HUDEP-2 (cell line): ENCODE data around the gene MTA3.
"Not testable (repeated sequence)": the region's sequence is repeated elsewhere in the genome, so short reads cannot be mapped to it uniquely, and the experiment has no call there.

Experiments
- DNase-seq, 76 experiments: peaks; one replicate each; lab custom pipeline; 2025; ENCODE audit not compliant: unreplicated experiment in 76 of 76; lab: John Stamatoyannopoulos, UW

MTA3 gene

DNA sequence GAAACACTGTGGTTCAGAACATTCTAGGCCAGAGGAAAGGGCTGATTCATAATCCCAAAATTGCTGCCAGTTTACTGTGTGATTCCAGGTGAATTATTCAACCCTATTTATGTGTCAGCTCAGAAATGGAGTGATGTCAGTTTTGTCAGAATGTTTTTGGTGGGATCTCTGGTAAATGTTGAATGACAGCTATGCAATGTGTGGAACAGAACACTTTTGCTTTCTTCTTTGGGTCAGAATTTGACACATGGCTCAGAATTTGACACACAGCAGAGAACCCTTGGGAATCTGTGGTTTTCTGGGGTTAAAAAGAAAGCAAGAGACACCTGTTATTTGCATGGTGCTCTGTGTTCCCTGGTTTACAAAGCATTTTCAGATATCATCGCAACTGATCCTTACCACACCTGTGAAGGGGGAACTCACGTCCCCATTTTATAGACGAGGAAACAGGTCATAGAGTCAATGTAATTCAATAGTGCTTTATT, 1.6 kb upstream of the MTA3 start:
- no peak for DNase-seq

- no peak for DNase-seq
Observed at GRCh38 chr2:42567364-42567763, 1.1 kb upstream of the MTA3 start.

- DNase-seq = no peak
Observed at GRCh38 chr2:42567806-42568400, 529 bp upstream of the MTA3 start.

DNA sequence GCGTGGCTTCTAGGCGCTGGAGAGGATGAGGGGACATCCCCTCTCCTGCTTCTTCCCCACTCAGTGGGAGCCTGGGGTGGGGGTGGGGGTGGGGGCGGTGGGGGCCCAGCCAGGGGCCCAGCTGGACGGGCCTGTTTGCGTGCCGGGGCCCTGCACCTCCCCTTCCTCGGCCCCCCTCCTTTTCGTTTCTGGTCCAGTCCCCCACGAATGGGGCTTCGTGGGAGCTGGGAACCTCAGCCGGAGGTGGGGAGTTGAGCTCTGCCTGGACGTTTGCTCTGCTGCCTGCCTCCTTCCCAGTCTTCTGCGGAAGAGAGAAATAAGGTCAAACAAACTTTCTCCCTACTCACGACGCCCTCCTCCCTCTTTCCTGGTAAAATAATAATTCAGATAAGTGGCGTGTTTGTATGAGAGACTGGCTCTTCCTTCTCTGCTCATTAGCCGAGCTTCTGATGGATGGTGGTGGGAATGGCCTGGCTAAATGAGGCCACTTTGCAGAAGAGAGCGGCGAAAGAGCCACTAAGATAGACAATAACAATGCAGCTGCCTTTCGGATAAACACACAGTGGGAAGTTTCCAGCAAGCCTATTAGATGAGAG, 782 bp downstream of the MTA3 start:
- DNase-seq = no peak

- DNase-seq = no peak
Observed at GRCh38 chr2:42569883-42570282, 1.5 kb downstream of the MTA3 start.

GRCh38 chr2:42572297-42573081, 4.1 kb downstream of the MTA3 start:
- no peak for DNase-seq

DNA sequence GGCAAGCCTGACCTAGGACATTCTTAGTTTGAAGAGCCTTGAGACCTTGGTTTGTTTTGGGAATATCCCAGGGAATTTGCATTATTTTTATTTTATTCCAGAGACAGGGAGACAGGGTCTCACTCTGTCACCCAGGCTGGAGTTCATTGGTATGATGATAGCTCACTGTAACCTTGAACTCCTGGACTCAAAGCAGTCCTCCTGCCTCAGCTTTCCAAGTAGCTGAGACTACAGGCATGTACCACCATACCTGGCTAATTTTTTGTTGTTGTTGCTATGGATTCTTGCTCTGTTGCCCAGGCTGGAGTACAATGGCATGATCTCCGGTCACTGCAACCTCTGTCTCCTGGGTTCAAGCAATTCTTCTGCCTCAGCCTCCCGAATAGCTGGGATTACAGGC, 4.8 kb downstream of the MTA3 start:
- DNase-seq = no peak

GRCh38 chr2:42575458-42576064, 7.1 kb downstream of the MTA3 start:
- DNase-seq = no peak

GRCh38 chr2:42578621-42579020, 10.2 kb downstream of the MTA3 start:
- no peak for DNase-seq

DNA sequence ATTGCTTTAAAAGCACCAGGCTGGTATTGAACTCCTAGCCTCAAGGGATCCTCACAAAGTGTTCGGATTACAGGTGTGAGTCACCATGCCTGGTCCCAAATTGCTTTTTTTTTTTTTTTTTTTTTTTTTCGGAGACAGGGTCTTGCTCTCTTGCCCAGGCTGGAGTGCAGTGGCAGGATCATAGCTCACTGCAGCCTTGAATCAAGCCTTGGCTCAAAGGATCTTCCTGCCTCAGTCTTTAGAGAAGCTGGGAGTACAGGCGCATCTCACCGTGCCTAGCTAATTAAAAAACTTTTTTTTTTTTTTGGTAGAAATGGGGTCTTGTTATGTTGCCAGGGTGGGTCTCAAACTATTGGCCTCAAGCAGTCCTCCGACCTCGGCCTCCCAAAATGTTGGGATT, 12.8 kb downstream of the MTA3 start:
- DNase-seq = no peak

GRCh38 chr2:42584628-42585027, 16.2 kb downstream of the MTA3 start:
- DNase-seq = not testable (repeated sequence)

GRCh38 chr2:42585779-42586178, 17.3 kb downstream of the MTA3 start:
- no peak for DNase-seq

DNA sequence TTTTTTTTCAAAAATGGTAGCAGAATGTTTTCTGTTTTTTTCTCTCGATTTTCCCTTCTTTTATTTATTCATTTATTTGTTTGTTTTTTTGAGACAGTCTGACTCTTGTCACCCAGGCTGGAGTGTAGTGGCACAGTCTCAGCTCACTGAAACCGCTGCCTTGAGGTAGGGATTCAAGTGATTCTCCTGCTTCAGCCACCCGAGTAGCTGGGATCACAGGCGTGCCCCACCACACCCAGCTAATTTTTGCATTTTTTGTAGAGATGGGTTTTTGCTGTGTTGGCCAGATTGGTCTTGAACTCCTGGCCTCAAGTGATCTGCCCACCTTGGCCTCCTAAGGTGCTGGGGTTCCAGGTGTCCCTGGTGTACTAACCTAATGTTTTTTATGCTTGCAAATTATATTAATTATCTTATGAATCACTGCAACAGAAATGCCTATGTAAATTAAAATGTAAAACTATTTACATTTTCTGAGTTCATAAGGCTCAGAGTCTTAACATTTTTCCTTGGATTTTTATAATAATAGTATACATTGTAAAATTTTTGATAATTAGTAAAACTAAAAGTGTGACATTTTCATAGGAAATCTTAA, 19.2 kb downstream of the MTA3 start:
- no peak for DNase-seq

- DNase-seq = no peak
Observed at GRCh38 chr2:42588121-42588520, 19.7 kb downstream of the MTA3 start.

- no peak for DNase-seq
Observed at GRCh38 chr2:42590176-42590575, 21.7 kb downstream of the MTA3 start.

- no peak for DNase-seq
Observed at GRCh38 chr2:42593282-42593681, 24.9 kb downstream of the MTA3 start.

DNA sequence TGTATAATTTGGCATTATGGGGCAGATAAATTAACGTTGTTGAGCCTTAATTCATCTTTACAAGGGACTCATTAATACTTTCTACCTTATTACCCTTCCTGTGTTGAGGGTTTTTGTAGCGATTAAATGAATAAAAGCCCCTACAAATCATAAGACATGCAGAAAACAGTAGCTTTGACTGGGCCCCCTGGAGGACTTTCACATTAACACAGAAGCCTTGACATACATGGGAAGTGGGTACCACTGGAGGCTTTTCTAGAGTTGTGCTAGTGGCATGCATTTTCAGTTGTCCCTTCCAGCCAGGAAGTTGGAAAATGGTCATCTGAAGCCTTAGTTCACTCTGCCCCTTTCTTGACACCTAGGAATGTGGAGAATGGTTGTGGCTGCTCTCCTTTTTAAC, 30.2 kb downstream of the MTA3 start:
- no peak for DNase-seq

DNA sequence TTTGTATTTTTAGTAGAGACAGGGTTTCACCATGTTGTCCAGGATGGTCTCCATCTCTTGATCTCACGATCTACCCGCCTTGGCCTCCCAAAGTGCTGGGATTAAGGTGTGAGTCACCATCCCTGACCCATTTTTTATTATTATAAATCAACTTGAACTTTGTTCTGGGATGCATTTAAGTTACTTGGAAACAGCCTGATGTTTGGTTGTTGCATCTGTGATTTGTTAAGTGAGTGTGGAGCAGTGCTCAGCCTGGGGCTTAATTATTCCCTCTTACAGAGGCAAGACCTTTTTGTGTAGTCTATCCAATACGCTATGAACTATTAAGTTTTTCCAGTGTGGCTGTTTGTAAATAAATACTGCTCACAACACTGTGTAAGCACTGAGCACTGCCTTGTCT, 32.6 kb downstream of the MTA3 start:
- DNase-seq = no peak

DNA sequence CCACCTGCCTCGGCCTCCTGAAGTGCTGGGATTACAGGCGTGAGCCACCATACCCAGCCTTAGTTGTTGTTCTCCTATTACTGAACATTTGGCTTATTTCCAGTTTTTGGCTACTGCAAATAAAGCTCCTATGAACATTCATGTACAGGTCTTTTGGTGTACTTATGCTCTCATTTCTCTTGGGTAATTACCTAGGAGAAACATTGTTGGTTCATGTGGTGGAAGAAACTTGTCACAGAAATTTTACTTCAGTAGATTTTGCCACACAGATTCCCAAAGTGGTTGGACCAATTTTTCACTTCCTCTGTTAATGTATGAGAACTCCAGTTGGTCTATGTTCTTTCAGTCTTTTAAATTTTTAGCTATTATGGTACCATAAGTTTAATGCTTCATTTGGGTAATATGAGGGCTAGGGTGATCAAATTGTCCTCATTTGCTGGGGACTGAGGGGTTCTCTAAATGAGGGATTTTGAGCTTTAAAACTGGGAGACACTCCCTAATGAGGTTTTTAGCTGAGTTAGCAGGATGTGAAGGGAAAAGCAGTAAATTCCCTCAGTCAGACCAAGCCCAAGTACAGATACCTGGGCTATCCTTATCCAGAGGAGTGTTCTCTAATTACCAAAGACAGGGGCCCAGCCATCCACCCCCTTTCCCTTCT, 33.9 kb downstream of the MTA3 start:
- DNase-seq = no peak

DNA sequence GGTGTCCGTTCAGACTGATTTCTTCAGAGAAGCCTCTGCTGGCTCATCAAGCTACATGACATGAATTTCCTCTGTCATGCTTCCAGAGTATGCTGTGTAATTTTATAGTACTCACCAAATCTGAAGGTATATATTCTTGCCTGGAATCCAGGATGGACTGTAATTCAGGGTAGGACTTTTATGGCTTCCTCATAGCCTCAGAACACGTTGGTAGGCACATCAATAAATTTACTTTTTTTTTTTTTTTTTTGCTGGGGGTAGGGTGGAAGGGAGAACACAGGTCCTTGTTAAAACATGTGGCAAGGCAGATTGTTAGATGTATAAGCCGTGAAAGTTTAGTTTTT, 34.4 kb downstream of the MTA3 start:
- no peak for DNase-seq

DNA sequence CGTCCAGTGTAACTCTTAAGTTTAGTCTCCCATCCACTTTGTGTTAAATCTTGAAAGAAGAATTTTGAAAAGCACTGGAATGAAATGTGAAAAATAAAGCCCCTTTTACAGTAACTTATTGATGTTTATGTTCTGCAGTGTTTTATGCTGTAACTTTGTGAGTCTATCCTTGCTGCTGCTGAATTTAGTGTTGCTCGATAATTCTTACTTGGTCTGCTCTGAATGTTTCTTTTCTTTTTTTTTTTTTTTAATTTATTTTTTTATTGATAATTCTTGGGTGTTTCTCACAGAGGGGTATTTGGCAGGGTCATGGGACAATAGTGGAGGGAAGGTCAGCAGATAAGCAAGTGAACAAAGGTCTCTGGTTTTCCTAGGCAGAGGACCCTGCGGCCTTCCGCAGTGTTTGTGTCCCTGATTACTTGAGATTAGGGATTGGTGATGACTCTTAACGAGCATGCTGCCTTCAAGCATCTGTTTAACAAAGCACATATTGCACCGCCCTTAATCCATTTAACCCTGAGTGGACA, 36.0 kb downstream of the MTA3 start:
- not testable (repeated sequence) for DNase-seq
